ENCODE measurements around the gene THSD7B. TPM values are rescaled to one million over a fixed set of nuclear protein-coding genes. Genes with fewer than 3 reads are reported as not detected.

The THSD7B gene
- total and polyA plus RNA-seq, 9 of the 15 experiments (the other 6 are each of a cell fraction or from before 2014, with no cell fraction given) = not detected

- TF ChIP-seq, protein P1, sequence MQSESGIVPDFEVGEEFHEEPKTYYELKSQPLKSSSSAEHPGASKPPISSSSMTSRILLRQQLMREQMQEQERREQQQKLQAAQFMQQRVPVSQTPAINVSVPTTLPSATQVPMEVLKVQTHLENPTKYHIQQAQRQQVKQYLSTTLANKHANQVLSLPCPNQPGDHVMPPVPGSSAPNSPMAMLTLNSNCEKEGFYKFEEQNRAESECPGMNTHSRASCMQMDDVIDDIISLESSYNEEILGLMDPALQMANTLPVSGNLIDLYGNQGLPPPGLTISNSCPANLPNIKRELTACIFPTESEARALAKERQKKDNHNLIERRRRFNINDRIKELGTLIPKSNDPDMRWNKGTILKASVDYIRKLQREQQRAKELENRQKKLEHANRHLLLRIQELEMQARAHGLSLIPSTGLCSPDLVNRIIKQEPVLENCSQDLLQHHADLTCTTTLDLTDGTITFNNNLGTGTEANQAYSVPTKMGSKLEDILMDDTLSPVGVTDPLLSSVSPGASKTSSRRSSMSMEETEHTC (IDR thresholded peaks at IDR 0.05) = no peak
- TF ChIP-seq ZNF239 (CRISPR knock-in tag; IDR thresholded peaks at IDR 0.05) = no peak
- peak in 1 of 2 experiments; percentile 35; a peak in 2 of 4 replicates for TF ChIP-seq RAD21 (CRISPR knock-in tag; conservative IDR thresholded peaks at IDR 0.05 in 1 of 2, IDR thresholded peaks at IDR 0.05 in 1 of 2)
- TF ChIP-seq ATF4 (CRISPR knock-in tag; IDR thresholded peaks at IDR 0.05) = no peak
Measured at GRCh38 chr2:137467246-137467862, 702.0 kb downstream of the THSD7B start (continued).

DNA sequence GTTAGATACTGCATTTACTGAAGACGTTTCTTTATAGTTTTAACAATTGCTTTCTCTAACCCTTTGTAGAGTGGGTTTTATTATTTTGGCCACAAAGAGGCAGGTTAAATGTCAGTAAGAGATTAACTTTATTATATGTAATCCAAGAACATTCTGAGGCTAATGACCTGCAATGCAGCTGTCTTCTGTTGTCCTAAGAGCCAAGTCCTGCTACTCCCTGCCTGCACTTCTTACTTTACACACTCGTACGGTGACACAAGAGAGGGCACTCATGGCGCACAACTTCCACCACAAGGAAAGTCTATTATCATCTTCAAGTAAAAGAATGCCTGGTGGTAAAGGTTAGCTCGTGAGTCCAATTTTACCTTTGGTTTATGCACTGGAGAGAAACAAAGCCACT is 727.9 kb downstream of the THSD7B start:
- Histone ChIP-seq H2AFZ (ENCODE audit: low read depth, low read length) (no peak overlapping the region), H3K4me2 (ENCODE audit: insufficient read depth, low read length) (no peak overlapping the region), H3K4me1 (replicated peaks in 1 of 2; ENCODE audit: control insufficient read depth in 2 of 2, insufficient read depth in 2 of 2, low read length in 2 of 2) (no peaks in the 10 kb centered on the region), H3K9me1 (ENCODE audit: control insufficient read depth, insufficient read depth, low read length) (no peaks in the 10 kb centered on the region), H3K36me3 (ENCODE audit: control insufficient read depth, insufficient read depth, low read length) (no peaks in the 10 kb centered on the region), H3K27ac (ENCODE audit: extremely low read depth, low read depth, low read length) (no peak overlapping the region), H3K27me3 (ENCODE audit: control insufficient read depth in 2 of 2, insufficient read depth in 2 of 2, low read length in 2 of 2) (no peaks in the 10 kb centered on the region), H4K20me1 (replicated peaks; ENCODE audit: control insufficient read depth, insufficient read depth, low read length) (no peaks in the 10 kb centered on the region), H3K4me3 (no peak overlapping the region), H3K9me3 (replicated peaks; ENCODE audit: control insufficient read depth, insufficient read depth, low read depth, low read length) (no peaks in the 10 kb centered on the region), H3K79me2 (ENCODE audit: control insufficient read depth, insufficient read depth, low read length) (no peaks in the 10 kb centered on the region), H3K9ac (ENCODE audit: insufficient read depth in 1 of 2, low read depth in 2 of 2, low read length in 2 of 2) (no peak overlapping the region)
- ATAC-seq (no peak), FAIRE-seq (no peak), DNase-seq (ENCODE audit: extremely low read depth in 1 of 4, low spot score in 3 of 4) (no peak)
- under 1% methylated on average over 5 of the region's 5 CpGs for WGBS (ENCODE audit: insufficient coverage, low coverage, missing lambda C conversion rate)
- no peak for TF ChIP-seq TRIM24 (IDR thresholded peaks at IDR 0.05)
- no peak for TF ChIP-seq CLOCK (CRISPR knock-in tag; IDR thresholded peaks at IDR 0.05; ENCODE audit: borderline replicate concordance)
- TF ChIP-seq NFIX (CRISPR knock-in tag; IDR thresholded peaks at IDR 0.05; ENCODE audit: low read depth) = no peak
- BruUV-seq (replicated peaks) = no TSS peak
- POLR2A ChIA-PET = no interaction called here
- CTCF ChIA-PET (ENCODE audit: low intra/inter-chr PET ratio) = no interaction called here
- intact Hi-C loops (cut with micrococcal nuclease) (no loop called here), in situ Hi-C loops (cut with MboI) (no loop called here)

Data from K562 (cell line).